Measurements from ENCODE around the gene ANKS3.

- TF ChIP-seq CTCF (IDR thresholded peaks at IDR 0.05) (no peak), POLR2A (IDR thresholded peaks at IDR 0.05) (no peak)
Observed at GRCh38 chr16:4734730-4735535, 862 bp upstream of the ANKS3 start.
